GM21526 (cell line): ENCODE data around the gene HABP4.

Experiments
- ATAC-seq: cut with Tn5 transposase; IDR thresholded peaks from one replicate; pipeline ENCODE4 v1.9.1; 2021; ENCODE audit warnings: moderate library complexity; ENCODE audit not compliant: unreplicated experiment, low FRiP score

The HABP4 gene

GRCh38 chr9:96435345-96435744, 14.6 kb upstream of the HABP4 start:
- no peak for ATAC-seq

- ATAC-seq = no peak
These were observed 13.9 kb upstream of the HABP4 start for GRCh38 chr9:96436063-96436455.

- ATAC-seq = no peak
These were observed 13.4 kb upstream of the HABP4 start for GRCh38 chr9:96436456-96437126.

GRCh38 chr9:96437454-96437853, 12.5 kb upstream of the HABP4 start:
- ATAC-seq = no peak

- no peak for ATAC-seq
These were observed 9.2 kb upstream of the HABP4 start for GRCh38 chr9:96440671-96441199.

- no peak for ATAC-seq
These were observed 8.0 kb upstream of the HABP4 start for GRCh38 chr9:96441798-96442445.

- no peak for ATAC-seq
These were observed 7.5 kb upstream of the HABP4 start for GRCh38 chr9:96442491-96442890.

- no peak for ATAC-seq
These were observed 2.6 kb upstream of the HABP4 start for GRCh38 chr9:96447406-96447805.

GRCh38 chr9:96448546-96449170, 1.3 kb upstream of the HABP4 start:
- ATAC-seq = no peak

GRCh38 chr9:96449523-96449844, 485 bp upstream of the HABP4 start:
- peak; percentile 26 for ATAC-seq

- ATAC-seq = peak; percentile 2
These were observed 902 bp downstream of the HABP4 start for GRCh38 chr9:96450613-96451528.

GRCh38 chr9:96453625-96454024, 3.7 kb downstream of the HABP4 start:
- ATAC-seq = no peak

GRCh38 chr9:96457266-96457665, 7.3 kb downstream of the HABP4 start:
- ATAC-seq = no peak

GRCh38 chr9:96458226-96458625, 8.3 kb downstream of the HABP4 start:
- ATAC-seq = no peak

GRCh38 chr9:96459268-96460007, 9.5 kb downstream of the HABP4 start:
- ATAC-seq = no peak

GRCh38 chr9:96460470-96460869, 10.5 kb downstream of the HABP4 start:
- no peak for ATAC-seq

GRCh38 chr9:96460882-96461281, 10.9 kb downstream of the HABP4 start:
- ATAC-seq = no peak

- ATAC-seq = no peak
These were observed 11.4 kb downstream of the HABP4 start for GRCh38 chr9:96461336-96461735.

- no peak for ATAC-seq
These were observed 12.6 kb downstream of the HABP4 start for GRCh38 chr9:96462541-96462940.

GRCh38 chr9:96464426-96464825, 14.5 kb downstream of the HABP4 start:
- ATAC-seq = no peak
